Adrenal gland (tissue), 5 donors: Measurements from ENCODE around the gene NPC2.

Experiments
- CTCF ChIP-seq, 6 experiments: fragments of 450-650 bp in 4 of 6; fragments of 200-600 bp in 2 of 6; sonication (generic) in 1 of 6; IDR thresholded peaks; 1 replicate in 5 of 6; 2 replicates in 1 of 6; pipeline versions ENCODE4 v1.5.1 to v1.8.0; 2016 to 2021; ENCODE audit warnings: antibody characterized with exemption in 6 of 6, mild to moderate bottlenecking in 2 of 6, moderate library complexity in 1 of 6
- POLR2A ChIP-seq, 2 donors: fragments of 450-650 bp; IDR thresholded peaks; one replicate each; pipeline ENCODE4 v1.6.1; 2017; ENCODE audit warnings: antibody characterized with exemption in 2 of 2, mild to moderate bottlenecking in 2 of 2, moderate library complexity in 1 of 2
- donor health status: DM: no; HTN: no; CAD: no.

DNA sequence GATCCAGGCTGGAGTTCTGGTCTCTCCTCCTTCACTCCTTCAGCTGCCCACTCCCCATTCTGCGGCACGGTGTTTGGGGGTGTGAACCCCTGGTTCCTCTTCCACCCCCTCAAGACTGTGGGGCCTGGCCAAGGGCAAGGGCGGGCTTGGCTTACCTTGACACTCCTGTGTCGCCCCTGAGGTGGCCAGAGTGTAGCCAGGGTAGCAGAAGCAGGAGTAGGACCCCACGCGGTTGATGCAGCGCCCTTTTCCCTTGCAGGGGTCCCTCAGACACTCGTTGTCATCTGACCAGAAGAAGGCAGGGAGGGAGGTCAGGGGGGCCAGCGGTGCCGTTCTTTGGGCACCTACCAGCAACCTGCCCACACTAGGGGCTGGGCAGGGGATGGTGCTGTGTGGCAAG, 28.7 kb upstream of the NPC2 start:
- no peak for TF ChIP-seq POLR2A (IDR thresholded peaks at IDR 0.05)
- no peak for TF ChIP-seq CTCF (IDR thresholded peaks at IDR 0.05)
